NCI-H345 (cell line): ENCODE data around the gene TCEA3.
"Not testable (repeated sequence)": the region's sequence is repeated elsewhere in the genome, so short reads cannot be mapped to it uniquely, and the experiment has no call there.

Experiments
- DNase-seq: peaks from one replicate; lab custom pipeline; 2025; lab: John Stamatoyannopoulos, UW

TCEA3 gene

GRCh38 chr1:23392125-23392855, 32.3 kb downstream of the TCEA3 start:
- DNase-seq, result no peak

GRCh38 chr1:23389837-23390321, 34.7 kb downstream of the TCEA3 start:
- no peak for DNase-seq

GRCh38 chr1:23387494-23387893, 37.1 kb downstream of the TCEA3 start:
- DNase-seq, result no peak

DNA sequence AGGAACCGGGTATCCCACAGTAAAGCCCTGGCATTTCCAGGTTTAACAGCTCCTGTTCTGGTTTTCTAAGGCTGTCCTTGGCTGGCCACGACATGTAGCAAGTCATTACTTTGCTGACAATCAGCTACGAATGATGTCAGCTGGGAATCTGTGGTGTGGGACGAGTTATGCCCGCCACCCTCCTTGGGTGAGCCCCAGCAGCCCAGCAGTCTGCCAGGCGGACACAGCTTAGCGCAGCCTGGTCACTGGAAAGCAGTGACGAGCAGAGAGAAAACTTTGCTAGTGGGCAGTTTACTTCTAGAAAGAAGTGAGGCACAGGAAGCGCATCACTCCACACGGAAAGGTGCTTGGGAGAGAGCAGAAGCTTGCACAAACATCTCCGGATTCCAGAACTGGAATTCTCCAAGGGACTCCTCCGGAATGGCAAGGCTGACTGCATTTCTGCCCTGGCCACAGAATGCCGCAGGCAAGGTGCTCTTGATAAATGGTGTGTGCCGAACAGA, 39.4 kb downstream of the TCEA3 start:
- no peak for DNase-seq

DNA sequence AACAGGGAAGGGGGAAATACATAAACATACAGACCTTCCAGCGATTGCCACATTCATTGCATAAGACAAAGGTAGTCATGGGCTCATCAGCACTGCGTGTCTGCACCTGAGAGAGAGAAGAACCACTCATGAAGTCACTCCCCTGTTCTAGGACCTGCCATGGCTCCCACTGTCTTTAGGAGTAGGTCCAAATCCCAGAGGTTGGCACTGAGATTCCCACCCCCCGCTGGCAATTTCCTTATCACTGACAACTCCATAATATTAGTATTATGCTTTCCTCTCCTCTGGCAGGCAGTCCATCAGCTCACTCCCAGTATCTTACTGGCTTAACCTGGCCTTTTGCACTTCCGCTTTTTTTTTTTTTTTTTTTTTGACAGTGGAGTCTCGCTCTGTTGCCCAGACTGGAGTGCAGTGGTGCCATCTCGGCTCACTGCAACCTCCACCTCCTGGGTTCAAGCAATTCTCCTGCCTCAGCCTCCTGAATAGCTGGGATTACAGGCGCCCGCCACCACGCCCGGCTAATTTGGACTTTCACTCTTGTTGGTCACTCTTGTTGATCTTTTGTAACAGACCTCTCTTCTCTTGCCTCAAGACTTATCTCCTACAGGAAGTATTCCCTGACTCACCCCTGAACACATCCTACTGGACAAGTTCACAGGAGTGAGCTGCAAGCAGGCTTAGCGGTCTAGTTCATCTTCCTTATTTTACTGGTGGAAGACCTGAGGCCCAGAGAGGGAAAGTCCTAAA, 40.1 kb downstream of the TCEA3 start:
- DNase-seq, result no peak

GRCh38 chr1:23383577-23384311, 40.8 kb downstream of the TCEA3 start:
- DNase-seq, result no peak

GRCh38 chr1:23381233-23381885, 43.2 kb downstream of the TCEA3 start:
- DNase-seq, result no peak

DNA sequence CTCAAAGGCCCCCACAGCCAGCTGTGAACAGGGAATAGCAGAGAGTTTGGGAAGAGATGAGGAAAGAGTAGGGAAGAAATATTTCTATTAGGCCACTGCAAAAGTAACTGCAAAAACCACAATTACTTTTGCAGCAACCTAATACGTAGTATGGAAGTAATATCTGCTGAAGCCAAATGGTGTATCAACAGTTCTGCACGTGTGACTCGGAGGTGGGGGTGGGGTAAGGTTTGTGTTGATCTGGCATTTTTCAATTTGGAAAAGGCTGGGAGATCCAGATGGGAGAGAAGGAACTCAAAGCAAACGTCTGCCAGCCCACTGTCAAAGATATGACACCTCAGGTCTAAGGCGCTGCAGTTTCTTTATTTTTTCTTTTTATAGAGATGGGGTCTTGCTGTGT, 43.8 kb downstream of the TCEA3 start:
- no peak for DNase-seq

DNA sequence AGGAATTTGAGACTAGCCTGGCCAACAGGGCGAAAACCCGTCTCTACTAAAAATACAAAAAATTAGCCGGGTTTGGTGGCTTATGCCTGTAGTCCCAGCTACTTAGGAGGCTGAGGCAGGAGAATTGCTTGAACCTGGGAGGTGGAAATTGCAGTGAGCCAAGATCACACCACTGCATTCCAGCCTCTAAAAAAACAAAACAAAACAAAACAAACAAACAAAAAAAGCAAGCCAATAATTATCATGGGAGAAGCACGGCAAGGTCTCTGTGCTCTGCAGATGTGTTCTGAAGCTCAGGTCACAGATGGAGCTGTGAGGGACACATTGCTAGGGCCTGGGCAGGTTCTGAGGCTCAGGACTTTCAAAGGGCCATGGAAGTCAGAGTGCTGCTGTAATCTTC, 44.3 kb downstream of the TCEA3 start:
- not testable (repeated sequence) for DNase-seq

DNA sequence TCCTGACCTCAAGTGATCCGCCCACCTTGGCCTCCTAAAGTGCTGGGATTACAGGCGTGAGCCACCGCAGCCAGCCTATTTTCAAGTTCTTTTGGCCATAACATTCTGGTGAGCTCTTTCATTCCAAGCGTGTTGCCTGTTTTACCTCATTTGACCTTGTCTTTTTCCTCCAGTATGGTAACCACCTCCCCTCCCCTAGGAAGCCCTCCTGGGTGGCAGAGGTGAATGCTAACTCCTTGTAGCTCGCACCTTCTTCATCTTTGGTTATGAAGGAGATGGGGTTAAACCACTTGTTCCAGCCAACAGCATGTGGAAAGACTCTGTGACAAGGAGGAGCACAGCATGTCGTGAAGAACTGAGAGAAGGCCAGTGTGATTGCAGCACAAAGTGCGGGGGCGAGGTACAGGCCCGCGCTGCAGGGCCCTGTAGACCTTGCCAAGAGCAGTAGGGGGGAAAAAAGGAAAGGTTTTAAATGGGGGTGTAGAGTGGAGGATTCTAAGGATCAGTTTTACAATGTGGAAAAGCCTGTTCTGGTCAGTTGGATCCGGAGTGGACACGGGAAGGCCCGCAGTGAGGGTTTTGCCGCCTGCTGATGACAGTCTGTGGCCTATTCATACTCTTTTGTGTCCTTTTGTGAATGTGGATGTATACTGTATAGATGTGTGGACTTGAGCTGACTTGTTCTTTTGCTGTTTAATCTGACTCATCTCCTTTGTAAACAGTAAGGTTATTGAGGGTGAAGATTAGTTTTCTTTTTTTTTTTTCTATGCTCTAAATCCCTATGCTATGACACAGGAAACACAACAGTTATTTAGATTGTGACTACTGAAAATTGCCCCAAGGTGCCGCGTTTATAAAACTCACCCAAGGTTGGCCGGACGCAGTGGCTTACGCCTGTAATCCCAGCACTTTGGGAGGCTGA, 47.4 kb downstream of the TCEA3 start:
- peak; percentile 47 for DNase-seq

GRCh38 chr1:23374079-23374735, 50.3 kb downstream of the TCEA3 start:
- DNase-seq, result not testable (repeated sequence)

GRCh38 chr1:23371987-23372880, 52.3 kb downstream of the TCEA3 start:
- DNase-seq, result no peak

GRCh38 chr1:23370709-23371584, 53.6 kb downstream of the TCEA3 start:
- DNase-seq, result peak; percentile 20

DNA sequence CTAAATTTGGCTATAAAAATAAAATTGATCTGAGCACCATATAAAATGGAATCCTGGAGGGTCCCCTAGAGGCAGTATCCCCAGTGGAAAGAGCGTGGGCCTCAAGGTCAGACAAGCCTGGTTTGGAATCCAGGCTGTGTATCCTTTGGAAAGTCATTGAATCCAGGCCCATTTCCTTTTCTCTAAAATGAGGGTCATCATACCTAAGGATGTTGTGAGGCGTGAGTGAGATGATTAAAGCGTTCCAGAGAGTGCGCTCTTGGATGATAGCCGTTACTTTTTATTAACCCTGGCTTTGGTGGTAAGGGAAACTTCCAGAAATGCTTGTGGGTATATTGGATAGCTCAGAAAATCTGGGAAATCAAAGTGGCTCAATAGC, 54.2 kb downstream of the TCEA3 start:
- DNase-seq, result no peak

DNA sequence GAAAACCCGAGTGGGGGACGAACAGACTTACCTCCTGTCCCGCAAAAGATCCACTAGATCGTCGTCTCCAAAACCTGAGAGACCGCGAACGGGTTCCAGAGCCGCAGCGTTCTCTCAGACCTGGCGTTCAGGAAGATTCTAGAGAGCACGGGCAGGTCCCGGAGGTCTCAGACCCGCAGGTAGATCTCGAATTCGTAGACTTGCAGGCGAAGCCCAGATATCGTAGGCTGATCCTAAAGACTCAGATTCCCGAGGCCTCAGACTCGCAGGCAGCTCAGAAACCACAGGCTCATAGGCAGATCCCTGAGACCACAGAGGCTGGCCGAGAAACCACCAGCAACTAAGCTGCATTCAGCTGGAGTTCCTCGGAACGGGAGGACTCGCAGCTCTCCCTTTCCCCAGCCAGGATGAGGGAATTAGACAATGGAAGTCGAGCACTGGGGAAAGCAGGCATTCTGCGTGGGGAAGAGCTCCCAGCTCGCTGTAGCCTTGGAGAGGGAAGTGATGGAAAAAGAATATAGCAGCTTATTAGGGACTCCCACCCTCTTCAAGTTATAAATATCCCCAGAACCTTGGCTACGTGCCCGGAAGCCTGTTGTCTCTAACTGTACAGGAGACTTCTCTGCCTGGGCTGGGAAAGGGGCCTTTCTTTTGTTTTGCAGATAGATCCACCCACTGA, 55.1 kb downstream of the TCEA3 start, which contains the start of gene ZNF436:
Gene ZNF436, minus strand, starts transcription at position 502 of the 679 bp plus-strand sequence. CDS start 1,831 bp downstream, outside the sequence.
- peak; percentile 94 for DNase-seq

- DNase-seq, result peak; percentile 94
These were observed 55.8 kb downstream of the TCEA3 start for GRCh38 chr1:23368562-23369334.
